Smooth muscle cell of the coronary artery (primary cell): ENCODE data around the gene TMEM168. TPM values are rescaled to one million over a fixed set of nuclear protein-coding genes. Genes with fewer than 3 reads are reported as not detected.

Experiments
- total RNA-seq: library from RNA; depleted of rRNA; stranded (reverse); fragments of >200 nt; gene quantifications from 2 replicates; pipeline ENCODE4 v1.2.3, GENCODE V29; 2014; ENCODE audit warnings: low replicate concordance

The TMEM168 gene, protein sequence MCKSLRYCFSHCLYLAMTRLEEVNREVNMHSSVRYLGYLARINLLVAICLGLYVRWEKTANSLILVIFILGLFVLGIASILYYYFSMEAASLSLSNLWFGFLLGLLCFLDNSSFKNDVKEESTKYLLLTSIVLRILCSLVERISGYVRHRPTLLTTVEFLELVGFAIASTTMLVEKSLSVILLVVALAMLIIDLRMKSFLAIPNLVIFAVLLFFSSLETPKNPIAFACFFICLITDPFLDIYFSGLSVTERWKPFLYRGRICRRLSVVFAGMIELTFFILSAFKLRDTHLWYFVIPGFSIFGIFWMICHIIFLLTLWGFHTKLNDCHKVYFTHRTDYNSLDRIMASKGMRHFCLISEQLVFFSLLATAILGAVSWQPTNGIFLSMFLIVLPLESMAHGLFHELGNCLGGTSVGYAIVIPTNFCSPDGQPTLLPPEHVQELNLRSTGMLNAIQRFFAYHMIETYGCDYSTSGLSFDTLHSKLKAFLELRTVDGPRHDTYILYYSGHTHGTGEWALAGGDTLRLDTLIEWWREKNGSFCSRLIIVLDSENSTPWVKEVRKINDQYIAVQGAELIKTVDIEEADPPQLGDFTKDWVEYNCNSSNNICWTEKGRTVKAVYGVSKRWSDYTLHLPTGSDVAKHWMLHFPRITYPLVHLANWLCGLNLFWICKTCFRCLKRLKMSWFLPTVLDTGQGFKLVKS
- total RNA-seq: 14.2 and 18.3 TPM in 2 replicates

DNA sequence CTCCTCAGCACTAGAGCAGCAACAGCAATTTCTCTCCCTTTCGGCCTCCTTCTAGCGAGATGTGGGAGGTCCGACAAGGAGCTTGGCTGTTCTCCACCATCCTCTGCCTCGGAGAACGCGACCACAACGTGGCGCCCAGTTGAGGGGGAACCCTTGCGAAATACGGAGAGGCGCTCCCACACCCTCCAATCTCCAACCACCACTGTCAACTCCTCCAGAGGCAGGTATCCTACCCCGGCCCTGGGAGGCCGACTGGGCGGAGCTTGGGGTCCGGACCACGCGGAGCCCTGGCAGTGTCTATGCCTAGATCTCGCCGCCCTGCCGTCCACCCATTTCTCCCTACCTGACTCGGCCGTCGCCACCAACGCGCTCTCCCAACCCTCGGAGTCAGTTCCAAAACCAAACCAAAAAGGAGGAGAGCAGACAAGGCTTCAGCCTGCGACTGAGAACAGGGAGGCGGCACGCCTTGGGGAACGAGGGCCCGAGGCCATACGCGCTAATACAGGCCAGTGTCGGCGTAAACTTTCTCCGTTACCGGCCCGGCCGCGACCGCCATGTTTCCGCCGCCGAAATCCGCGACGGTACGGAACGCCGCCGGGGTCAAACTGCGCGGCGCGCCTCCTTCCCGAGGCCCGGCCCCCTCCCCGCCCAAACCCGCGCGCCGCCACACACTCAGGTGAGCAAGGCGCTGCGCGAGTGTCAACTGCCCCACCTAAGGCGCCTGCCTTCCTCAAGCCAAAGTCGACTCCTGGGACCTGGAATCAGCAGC is at the start of gene TMEM168:
Gene TMEM168 (minus strand): TSS at position 577 of the 769 bp plus-strand sequence. CDS start 5,568 bp downstream, outside the sequence.

